ENCODE results near the gene MYEOV.

GRCh38 chr11:69251057-69251393, 42.9 kb upstream of the MYEOV start:
- no peak for TF ChIP-seq CTCF (IDR thresholded peaks at IDR 0.05; ENCODE audit: low read depth, low read length)
- TF ChIP-seq EZH2phosphoT487 (IDR thresholded peaks at IDR 0.05; ENCODE audit: low read depth), result no peak

All from OCI-LY3 (cell line).